GM18511 (cell line): ENCODE results near the gene EPHB1.

ENCODE experiments used
- ATAC-seq: cut with Tn5 transposase; IDR thresholded peaks from one replicate; pipeline ENCODE4 v1.9.1; 2021; ENCODE audit warnings: mild to moderate bottlenecking, moderate library complexity; ENCODE audit not compliant: unreplicated experiment

The EPHB1 gene

GRCh38 chr3:134937256-134938028 lies 142.4 kb downstream of the EPHB1 start:
- ATAC-seq: no peak

DNA sequence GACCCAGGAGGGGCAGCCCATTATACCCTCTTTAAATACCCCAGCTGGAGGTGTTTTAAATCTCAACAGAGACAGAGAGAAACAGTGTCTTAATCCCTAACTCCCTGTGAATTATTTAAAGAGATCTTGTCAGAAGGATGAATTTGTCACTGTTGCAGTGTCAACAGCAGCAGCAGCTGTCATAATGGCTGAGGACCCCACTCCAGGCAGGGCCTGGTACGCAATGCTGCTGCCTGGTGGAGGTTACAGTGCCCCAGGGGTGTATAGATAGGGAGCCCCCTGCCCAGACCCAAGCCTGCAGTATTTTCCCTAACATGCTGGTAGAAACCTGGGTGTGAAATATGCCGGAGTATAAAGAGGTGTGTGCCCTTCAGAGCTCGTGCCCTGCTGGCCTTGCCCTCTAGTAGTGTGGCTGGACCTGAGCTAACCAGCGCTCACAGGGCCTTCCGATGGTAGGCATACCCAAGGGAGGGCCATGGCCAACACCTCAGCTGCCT lies 143.0 kb downstream of the EPHB1 start:
- no peak for ATAC-seq

DNA sequence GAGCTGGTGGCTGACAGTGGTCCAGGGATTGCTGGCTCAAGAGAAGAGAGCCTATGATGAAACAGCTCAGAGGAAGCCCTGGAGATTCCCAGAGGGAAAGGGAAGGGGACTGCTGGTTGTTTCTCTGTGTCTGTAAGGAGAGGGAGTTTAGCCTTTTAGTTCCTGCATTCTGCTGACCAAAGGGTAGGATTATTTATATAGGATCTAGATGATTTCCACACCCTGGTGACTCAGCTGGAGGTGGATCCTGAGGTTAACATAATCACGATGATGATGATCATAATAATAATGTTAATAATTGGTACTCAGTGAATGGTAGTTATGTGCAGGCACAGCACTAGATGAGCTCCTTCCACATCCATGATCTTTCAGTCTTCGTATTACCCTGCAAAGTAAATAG lies 144.9 kb downstream of the EPHB1 start:
- no peak for ATAC-seq

DNA sequence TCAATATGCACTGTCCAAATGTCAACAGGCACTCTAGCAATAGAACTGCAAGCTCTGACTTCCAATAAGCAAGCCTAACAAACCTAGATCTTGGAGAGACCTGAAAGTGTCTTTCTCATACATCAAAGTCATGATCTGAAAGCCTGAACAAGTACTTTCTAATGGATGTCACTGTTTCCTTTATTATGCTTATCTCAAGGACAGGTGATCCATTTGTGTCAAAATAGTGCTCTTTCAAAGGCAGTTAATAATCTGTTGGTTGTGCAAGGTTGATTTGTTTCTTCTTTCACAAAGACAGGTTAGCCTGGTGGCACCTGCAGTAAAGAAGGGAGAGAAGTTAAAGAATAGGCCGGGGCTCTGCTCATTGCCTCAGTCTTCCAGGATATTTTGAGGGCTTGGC lies 146.8 kb downstream of the EPHB1 start:
- no peak for ATAC-seq

DNA sequence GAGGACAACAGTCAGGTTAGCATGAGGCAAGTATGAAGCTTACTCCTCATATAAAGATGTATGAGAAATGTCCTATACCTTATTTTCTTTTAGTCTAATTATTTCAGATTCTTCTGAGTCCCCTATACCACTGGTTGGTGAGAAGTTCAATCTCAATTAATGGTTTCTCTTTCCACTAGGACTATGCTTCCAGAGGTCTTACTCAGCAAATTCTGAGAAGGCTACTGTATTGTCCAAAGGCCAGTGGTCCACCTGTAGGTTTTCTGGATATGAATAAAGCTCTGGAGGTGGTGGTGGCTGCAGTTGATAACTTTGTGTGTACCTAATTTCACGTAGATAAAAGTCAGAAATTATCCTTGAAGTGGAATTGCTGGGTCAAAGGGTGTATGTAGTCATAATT lies 149.4 kb downstream of the EPHB1 start:
- no peak for ATAC-seq

GRCh38 chr3:134949150-134949549 lies 154.1 kb downstream of the EPHB1 start:
- no peak for ATAC-seq

DNA sequence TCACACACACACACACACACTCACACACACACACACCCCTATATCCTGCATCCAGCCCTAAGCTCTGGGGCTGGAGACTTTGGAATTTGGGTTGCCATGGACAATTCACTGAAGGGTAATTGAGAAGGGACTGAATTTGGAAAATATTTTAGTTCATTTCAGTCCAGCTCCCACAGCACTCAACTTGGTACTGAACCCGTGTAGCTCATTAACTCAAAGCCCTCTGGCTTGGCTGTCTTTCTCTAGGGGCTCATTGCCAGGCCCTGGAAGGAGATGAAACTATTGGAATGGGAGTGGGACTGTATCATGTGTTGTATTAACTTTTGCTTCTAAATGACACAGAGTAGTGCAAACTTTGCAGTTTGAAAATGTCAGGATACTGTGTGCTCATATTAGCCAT lies 157.3 kb downstream of the EPHB1 start:
- no peak for ATAC-seq

DNA sequence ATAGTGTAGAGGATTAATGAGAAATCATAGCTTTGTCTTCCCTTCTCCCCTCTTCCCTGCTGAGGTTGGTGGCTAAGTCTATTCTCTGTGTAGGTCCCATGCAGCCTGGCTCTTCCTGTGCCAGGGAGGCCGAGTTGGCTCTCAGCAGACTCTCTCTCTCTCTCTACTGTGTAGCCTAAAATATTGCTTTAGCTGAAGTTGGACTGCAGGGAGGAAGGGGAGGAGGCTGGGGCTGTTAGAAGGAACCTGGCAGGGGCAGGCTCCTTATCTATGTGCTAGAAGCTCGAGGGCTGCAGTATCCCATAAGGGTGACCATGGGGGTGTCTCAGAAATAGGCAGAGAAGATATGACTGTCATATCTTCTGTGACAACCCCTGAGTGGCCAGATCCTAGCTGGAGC lies 160.8 kb downstream of the EPHB1 start:
- no peak for ATAC-seq

DNA sequence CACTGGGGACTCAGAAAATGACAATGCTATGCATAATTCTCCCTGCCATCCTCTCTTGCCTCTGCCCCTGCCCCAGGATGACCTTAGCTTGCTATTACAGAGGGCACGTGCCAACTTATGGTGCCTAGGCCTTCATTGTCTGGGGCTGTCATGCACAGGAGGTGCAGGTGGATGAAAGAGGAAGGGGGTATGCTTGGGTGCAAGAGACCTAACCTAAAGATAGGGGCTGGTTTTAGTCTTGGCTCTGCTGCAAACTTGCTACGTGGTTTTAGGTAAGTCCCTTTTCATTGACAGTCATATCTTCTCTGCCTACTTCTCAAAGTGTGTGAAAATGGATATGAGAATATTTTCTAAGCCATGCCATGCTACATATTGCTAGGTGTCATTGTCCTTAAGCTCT lies 161.3 kb downstream of the EPHB1 start:
- ATAC-seq: peak; percentile 69

- ATAC-seq: peak; percentile 5
These were observed 161.8 kb downstream of the EPHB1 start for GRCh38 chr3:134956844-134957243.

GRCh38 chr3:134959516-134959915 lies 164.5 kb downstream of the EPHB1 start:
- no peak for ATAC-seq

GRCh38 chr3:134964226-134964625 lies 169.2 kb downstream of the EPHB1 start:
- no peak for ATAC-seq

DNA sequence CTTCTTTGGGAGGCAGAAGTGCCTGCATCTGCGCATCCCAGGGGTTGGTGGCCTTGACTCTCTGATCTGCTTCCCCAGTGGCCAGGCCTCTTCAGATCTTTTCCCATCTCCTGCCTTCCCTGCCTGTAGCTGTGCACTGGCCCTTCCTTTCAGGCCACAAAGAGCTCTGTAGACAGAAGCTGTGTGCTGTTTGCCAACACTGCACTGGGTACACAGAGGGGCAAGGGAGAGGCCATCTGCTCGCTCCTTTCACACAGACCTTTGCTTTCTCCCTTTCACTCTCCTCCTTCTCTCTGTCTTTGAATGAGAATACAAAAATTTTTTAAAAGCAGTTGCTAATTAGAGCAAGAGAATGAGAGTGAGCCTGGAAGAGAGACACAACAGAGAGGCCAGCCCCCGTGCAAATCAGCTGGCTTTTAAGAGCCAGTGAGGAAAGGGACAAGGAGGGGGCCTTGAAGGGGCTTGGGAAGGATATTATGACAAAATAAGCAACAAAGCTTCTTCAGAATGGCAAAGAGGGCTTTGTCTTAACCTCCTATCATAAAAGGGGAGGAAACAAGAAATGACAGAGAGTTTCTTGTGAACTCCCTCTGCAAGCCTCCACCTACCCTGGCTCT lies 170.9 kb downstream of the EPHB1 start:
- no peak for ATAC-seq

DNA sequence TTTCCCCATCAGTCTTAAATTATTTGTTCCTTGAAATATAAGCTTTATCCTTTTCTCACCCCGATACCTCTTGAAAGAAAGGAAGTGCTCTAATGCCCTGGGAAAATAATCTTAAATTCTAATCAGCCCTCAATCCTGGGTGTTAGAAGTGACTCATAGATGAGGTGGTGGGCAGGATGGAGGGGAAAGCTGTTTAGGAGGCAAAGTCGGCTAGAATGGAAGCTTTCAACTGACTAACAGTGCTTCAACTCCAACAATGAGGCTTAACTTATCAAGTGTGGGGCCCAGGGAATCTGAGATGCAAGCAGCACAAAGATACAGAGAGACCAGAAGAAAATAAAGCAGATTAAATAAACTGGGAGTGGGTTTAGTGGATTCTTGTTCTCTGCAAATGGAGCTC lies 175.8 kb downstream of the EPHB1 start:
- ATAC-seq: no peak

- no peak for ATAC-seq
These were observed 176.2 kb downstream of the EPHB1 start for GRCh38 chr3:134971306-134971705.

GRCh38 chr3:134971907-134972306 lies 176.8 kb downstream of the EPHB1 start:
- ATAC-seq: peak; percentile 69

DNA sequence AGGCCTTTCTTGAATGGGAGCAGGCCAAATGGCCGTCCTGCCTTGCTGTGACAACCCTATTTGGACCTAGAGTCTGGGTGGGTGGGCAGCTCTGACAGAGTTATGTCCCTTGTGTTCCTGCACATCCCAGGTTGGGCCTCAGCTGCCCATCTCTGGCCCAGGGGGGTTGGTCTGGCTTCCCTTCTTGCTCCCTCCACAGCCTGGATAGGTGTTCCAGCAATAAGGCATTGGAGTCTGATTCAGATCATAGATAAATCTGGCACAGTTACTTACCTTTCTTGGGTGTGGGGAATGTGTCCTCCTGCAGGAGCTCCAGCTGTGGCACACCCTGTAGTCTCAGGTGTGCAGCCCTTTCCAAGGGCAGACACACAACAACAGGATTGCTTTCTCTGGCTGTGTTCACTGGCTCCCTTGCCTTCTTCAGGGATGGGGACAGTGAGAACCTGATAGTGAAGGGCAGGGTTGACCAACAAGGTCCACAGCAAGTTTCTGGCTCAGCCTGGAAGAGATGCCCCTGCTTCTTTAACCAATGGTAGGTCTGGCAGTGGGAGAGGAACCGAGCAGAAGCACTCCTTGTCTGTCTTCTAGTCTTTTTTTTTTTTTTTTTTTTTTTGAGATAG lies 177.9 kb downstream of the EPHB1 start:
- no peak for ATAC-seq

DNA sequence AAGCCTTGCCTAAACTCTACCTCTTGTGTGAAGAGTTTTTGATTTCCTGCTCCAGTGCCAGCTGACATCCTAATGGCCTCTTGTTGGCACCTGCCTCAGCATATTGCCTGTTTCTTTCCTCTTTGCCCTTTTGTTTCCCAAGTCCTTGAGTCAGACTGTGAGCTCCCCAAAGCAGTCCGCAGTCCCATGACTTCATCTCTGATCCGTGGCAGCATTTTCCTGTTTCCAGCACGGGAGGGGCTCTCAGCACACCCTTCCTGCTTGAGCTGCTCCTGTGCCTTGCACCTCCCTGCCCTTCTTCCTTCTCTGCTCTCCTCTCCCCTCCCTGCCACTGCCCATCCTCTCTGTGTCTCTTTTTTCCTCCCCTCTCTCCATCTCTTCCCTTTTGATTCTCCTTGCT lies 179.6 kb downstream of the EPHB1 start:
- ATAC-seq: no peak

DNA sequence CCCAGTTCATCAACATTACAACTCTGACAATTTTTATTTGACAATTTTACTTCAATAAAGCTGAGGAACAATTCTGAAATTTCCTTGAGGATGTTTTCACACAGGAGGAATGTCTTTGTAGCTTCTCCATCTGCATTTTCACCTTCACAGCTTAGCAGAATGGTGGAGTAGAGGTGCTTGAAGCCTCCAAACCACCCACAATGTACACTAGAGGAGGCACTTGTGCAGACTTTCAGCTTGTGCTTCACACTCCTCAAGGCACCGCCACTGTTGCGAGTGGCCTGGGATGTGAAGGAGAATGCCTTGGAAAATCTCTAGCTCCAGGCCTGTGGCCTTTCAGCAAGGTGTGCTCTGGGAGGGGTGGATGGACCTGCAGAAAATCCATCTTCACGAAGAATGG lies 181.9 kb downstream of the EPHB1 start:
- no peak for ATAC-seq

- peak; percentile 50 for ATAC-seq
These were observed 183.6 kb downstream of the EPHB1 start for GRCh38 chr3:134978658-134979057.

- ATAC-seq: no peak
These were observed 191.0 kb downstream of the EPHB1 start for GRCh38 chr3:134985864-134986715.
